IMR-90 (cell line): Measurements from ENCODE around the gene BTBD3. TPM values are rescaled to one million over a fixed set of nuclear protein-coding genes. Genes with fewer than 3 reads are reported as not detected.

ENCODE experiments used
- ATAC-seq: fragments of 200-7000 bp; cut with Tn5 transposase; 2 replicates; pipeline ENCODE4 v1.9.1; 2020; ENCODE audit warnings: low read depth, mild to moderate bottlenecking, moderate library complexity
- BruUV-seq: library from RNA; stranded (reverse); fragments of 400-500 nt; replicated peaks from 2 replicates; lab custom pipeline; 2021; lab: Mats Ljungman, UMichigan
- CTCF ChIA-PET: fragments of 300-600 bp; formaldehyde crosslinking; extraction: SDS; loops from one replicate; lab custom pipeline; 2021; ENCODE audit warnings: antibody characterized with exemption; lab: Yijun Ruan, JAX
- POLR2A ChIA-PET: fragments of 300-600 bp; sonication (Branson Sonifier 250); formaldehyde crosslinking; loops from one replicate; lab custom pipeline; 2022; ENCODE audit warnings: antibody characterized with exemption; ENCODE audit not compliant: unreplicated experiment; lab: Charles Lee
- DNase-seq: peaks from one replicate; pipeline ENCODE4 v3.0.0; 2013
- H2AFZ ChIP-seq: replicated peaks from 2 replicates; pipeline ENCODE3; 2013; ENCODE audit warnings: low read length, mild to moderate bottlenecking; ENCODE audit not compliant: poor library complexity
- H2AK5ac ChIP-seq: 2 replicates; pipeline ENCODE4 v1.6.1; 2013; ENCODE audit warnings: low read depth, low read length, inconsistent platforms
- H2AK9ac ChIP-seq: replicated peaks from 2 replicates; pipeline ENCODE3; 2013; ENCODE audit warnings: mild to moderate bottlenecking, low read depth, low read length, moderate library complexity; ENCODE audit not compliant: poor library complexity
- H2BK120ac ChIP-seq: 2 replicates; pipeline ENCODE4 v1.6.1; 2013; ENCODE audit warnings: low read depth, low read length, inconsistent platforms
- H2BK15ac ChIP-seq: 3 replicates; pipeline ENCODE4 v1.6.1; 2013; ENCODE audit warnings: low read depth, low read length, inconsistent platforms
- H2BK20ac ChIP-seq: 2 replicates; pipeline ENCODE4 v1.6.1; 2013; ENCODE audit warnings: low read depth, mild to moderate bottlenecking, inconsistent platforms, low read length, moderate library complexity
- H2BK5ac ChIP-seq: 2 replicates; pipeline ENCODE4 v1.6.1; 2013; ENCODE audit warnings: mild to moderate bottlenecking, low read depth, low read length, inconsistent platforms; ENCODE audit not compliant: poor library complexity, severe bottlenecking
- H3K14ac ChIP-seq: replicated peaks from 2 replicates; pipeline ENCODE4 v1.6.1; 2013; ENCODE audit warnings: low read depth, low read length, inconsistent platforms
- H3K18ac ChIP-seq: 2 replicates; pipeline ENCODE4 v1.6.1; 2013; ENCODE audit warnings: low read depth, low read length, control low read depth
- H3K23ac ChIP-seq: 2 replicates; pipeline ENCODE4 v1.6.1; 2013; ENCODE audit warnings: low read depth, low read length, inconsistent platforms
- H3K27ac ChIP-seq: 2 replicates; pipeline ENCODE4 v1.5.1; 2013; ENCODE audit warnings: mild to moderate bottlenecking, control low read depth, low read length; ENCODE audit not compliant: insufficient read depth
- H3K27me3 ChIP-seq: 2 replicates; pipeline ENCODE4 v1.6.1; 2013; ENCODE audit warnings: low read length; ENCODE audit not compliant: control insufficient read depth, insufficient read depth
- H3K36me3 ChIP-seq: 2 replicates; pipeline ENCODE4 v1.6.1; 2013; ENCODE audit warnings: low read length, mixed read lengths; ENCODE audit not compliant: control insufficient read depth, insufficient read depth
- H3K4ac ChIP-seq: 2 replicates; pipeline ENCODE4 v1.6.1; 2013; ENCODE audit warnings: low read depth, low read length, inconsistent platforms
- H3K4me1 ChIP-seq: 2 replicates; pipeline ENCODE4 v1.6.1; 2013; ENCODE audit warnings: low read length, mixed read lengths; ENCODE audit not compliant: control insufficient read depth, insufficient read depth
- H3K4me2 ChIP-seq: 2 replicates; pipeline ENCODE4 v1.6.1; 2013; ENCODE audit warnings: low read depth, mild to moderate bottlenecking, control low read depth, low read length, moderate library complexity
- H3K4me3 ChIP-seq: 2 replicates; pipeline ENCODE4 v1.5.1; 2013; ENCODE audit warnings: low read depth, mild to moderate bottlenecking, control low read depth, low read length, moderate library complexity; ENCODE audit not compliant: insufficient read depth
- H3K56ac ChIP-seq: 2 replicates; pipeline ENCODE4 v1.6.1; 2013; ENCODE audit warnings: low read length, inconsistent platforms; ENCODE audit not compliant: insufficient read depth; ENCODE audit errors: extremely low read depth
- H3K79me1 ChIP-seq, 2 experiments: 2 replicates each; pipeline ENCODE4 v1.6.1; 2013; ENCODE audit warnings: low read length in 2 of 2, inconsistent platforms in 1 of 2, low read depth in 1 of 2
- H3K9ac ChIP-seq: 2 replicates; pipeline ENCODE4 v1.6.1; 2013; ENCODE audit warnings: low read depth, low read length, control low read depth
- H3K9me1 ChIP-seq: 2 replicates; pipeline ENCODE4 v1.6.1; 2013; ENCODE audit warnings: low read length, inconsistent platforms; ENCODE audit not compliant: insufficient read depth
- H3K9me3 ChIP-seq: 2 replicates; pipeline ENCODE4 v1.6.1; 2013; ENCODE audit warnings: low read length; ENCODE audit not compliant: control insufficient read depth, insufficient read depth
- H4K20me1 ChIP-seq: 2 replicates; pipeline ENCODE4 v1.6.1; 2013; ENCODE audit warnings: low read length, inconsistent platforms; ENCODE audit not compliant: insufficient read depth
- H4K5ac ChIP-seq: 2 replicates; pipeline ENCODE4 v1.6.1; 2013; ENCODE audit warnings: mild to moderate bottlenecking, low read depth, low read length, control low read depth
- H4K8ac ChIP-seq, 2 experiments: 2 replicates each; pipeline ENCODE4 v1.6.1; 2013; ENCODE audit warnings: low read depth in 2 of 2, low read length in 2 of 2, control low read depth in 1 of 2, inconsistent platforms in 1 of 2
- H4K91ac ChIP-seq: 2 replicates; pipeline ENCODE4 v1.6.1; 2013; ENCODE audit warnings: low read depth, low read length, inconsistent platforms; ENCODE audit not compliant: insufficient read depth
- CEBPB ChIP-seq: IDR thresholded peaks from 2 replicates; pipeline ENCODE4 v1.6.1; 2012; ENCODE audit warnings: low read depth, low read length, improper control_type of control experiment
- NFE2L2 ChIP-seq: fragments of 150-350 bp; IDR thresholded peaks from 2 replicates; pipeline ENCODE4 v1.6.1; 2016; ENCODE audit warnings: low read depth, mild to moderate bottlenecking, low read length
- dilution Hi-C: fragments of 300-500 bp; cut with HindIII; formaldehyde crosslinking; loops from one replicate; pipeline ENCODE4 v1.14.3; 2018; ENCODE audit warnings: low sequenced_read_pairs; ENCODE audit not compliant: unreplicated experiment
- in situ Hi-C: fragments of 300-500 bp; cut with MboI; formaldehyde crosslinking; loops from 3 replicates; pipeline ENCODE4 v1.14.3; 2019; ENCODE audit warnings: low sequenced_read_pairs, inconsistent platforms, mixed read lengths
- intact Hi-C: fragments of 100-400 bp; cut with micrococcal nuclease; formaldehyde crosslinking; loops from 2 replicates; pipeline ENCODE4 v1.10.0; 2022
- polyA plus RNA-seq, 3 experiments: library from polyadenylated mRNA; depleted of rRNA; stranded (reverse); fragments of >200 nt; gene quantifications; 2 replicates each; pipeline ENCODE4 v1.2.3, GENCODE V29; 2012; ENCODE audit warnings: low replicate concordance in 1 of 3
- total RNA-seq: library from RNA; depleted of rRNA; stranded (reverse); fragments of >200 nt; gene quantifications from 2 replicates; pipeline ENCODE4 v1.2.3, GENCODE V29; 2012

The BTBD3 gene
- total and polyA plus RNA-seq, 2 of the 4 experiments (the other 2 are of a cell fraction) = 22.7 to 44.6 TPM

GRCh38 chr20:11948806-11949205 lies 31.1 kb downstream of the BTBD3 start:
- no peak overlapping the region for H2AFZ ChIP-seq
- no peaks in the 10 kb centered on the region for H4K20me1 ChIP-seq
- no peaks in the 10 kb centered on the region for H3K36me3 ChIP-seq
- H3K14ac ChIP-seq = no peak overlapping the region
- no peak overlapping the region for H3K23ac ChIP-seq
- no peak overlapping the region for H3K4me2 ChIP-seq
- CTCF ChIA-PET = no interaction called here
- H3K18ac ChIP-seq = no peak overlapping the region
- no peak overlapping the region for H2AK9ac ChIP-seq
- H3K27me3 ChIP-seq = no peaks in the 10 kb centered on the region
- dilution Hi-C loops = no loop called here
- no peak overlapping the region for H3K4me3 ChIP-seq
- no peak overlapping the region for H4K8ac ChIP-seq
- intact Hi-C loops = no loop called here
- no peaks in the 10 kb centered on the region for H3K4me1 ChIP-seq
- in situ Hi-C loops = no loop called here
- POLR2A ChIA-PET = interaction anchor here (0.6 kb wide), 1 partner anchor 1446 kb away, joined by 7 read pairs; no protein-coding TSS in a partner anchor
- no TSS peak for BruUV-seq
- H3K9me3 ChIP-seq = no peaks in the 10 kb centered on the region
- H4K91ac ChIP-seq = no peak overlapping the region
- no peak overlapping the region for H3K9ac ChIP-seq
- no peak overlapping the region for H2BK120ac ChIP-seq
- DNase-seq (no peak), ATAC-seq (no peak)
- no peak overlapping the region for H3K4ac ChIP-seq
- no peak overlapping the region for H3K56ac ChIP-seq
- H2BK5ac ChIP-seq = no peak overlapping the region
- no peak overlapping the region for H2BK20ac ChIP-seq
- H3K79me1 ChIP-seq = no peaks in the 10 kb centered on the region
- no peak overlapping the region for H3K27ac ChIP-seq
- no peaks in the 10 kb centered on the region for H3K9me1 ChIP-seq
- H4K5ac ChIP-seq = no peak overlapping the region
- no peak for TF ChIP-seq NFE2L2
- TF ChIP-seq CEBPB = no peak
- no peak overlapping the region for H2BK15ac ChIP-seq
- no peak overlapping the region for H2AK5ac ChIP-seq
